ENCODE measurements around the gene SENP5.

DNA sequence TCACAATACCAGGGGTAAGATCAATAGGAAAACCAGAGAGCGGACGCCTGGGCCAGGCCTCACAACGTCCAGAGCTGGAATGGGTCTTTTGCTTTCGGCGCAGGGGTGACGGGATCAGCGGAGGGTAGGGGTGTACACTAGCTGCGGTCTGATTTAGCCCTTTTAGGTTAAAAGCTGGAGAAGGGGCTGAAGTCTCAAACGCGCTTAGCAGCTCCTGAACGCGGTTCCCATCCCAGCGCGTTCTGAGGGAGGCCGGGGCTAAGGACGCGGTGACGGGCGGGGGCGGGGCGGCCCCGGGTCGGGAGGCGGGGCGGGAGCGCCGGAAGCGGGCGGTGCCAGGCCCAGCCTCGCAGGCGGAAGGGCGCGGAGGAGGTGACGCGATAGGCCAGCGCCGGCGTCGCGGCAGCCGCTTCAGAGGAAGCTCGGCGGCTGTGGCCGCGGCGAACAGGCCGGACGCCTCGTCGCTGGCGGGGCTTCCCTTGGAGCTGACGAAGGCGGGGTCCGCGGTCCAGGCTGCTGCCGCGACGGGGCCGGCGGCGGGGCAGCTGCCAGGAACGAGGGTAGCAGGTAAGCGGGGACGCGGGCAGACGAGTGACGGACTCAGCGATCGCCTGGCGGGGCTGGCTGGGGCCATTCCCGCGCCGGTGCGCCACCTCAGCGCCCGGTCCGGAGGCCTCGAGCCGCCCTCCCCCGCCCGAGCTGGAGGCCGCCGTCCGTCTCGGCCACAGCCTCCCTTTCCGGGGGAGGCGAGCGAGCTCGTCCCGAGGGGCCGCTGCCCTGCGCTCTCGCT lies at the start of gene SENP5:
- peak; percentile 85 for TF ChIP-seq POLR2A (IDR thresholded peaks at IDR 0.05)
- TF ChIP-seq, protein P1, sequence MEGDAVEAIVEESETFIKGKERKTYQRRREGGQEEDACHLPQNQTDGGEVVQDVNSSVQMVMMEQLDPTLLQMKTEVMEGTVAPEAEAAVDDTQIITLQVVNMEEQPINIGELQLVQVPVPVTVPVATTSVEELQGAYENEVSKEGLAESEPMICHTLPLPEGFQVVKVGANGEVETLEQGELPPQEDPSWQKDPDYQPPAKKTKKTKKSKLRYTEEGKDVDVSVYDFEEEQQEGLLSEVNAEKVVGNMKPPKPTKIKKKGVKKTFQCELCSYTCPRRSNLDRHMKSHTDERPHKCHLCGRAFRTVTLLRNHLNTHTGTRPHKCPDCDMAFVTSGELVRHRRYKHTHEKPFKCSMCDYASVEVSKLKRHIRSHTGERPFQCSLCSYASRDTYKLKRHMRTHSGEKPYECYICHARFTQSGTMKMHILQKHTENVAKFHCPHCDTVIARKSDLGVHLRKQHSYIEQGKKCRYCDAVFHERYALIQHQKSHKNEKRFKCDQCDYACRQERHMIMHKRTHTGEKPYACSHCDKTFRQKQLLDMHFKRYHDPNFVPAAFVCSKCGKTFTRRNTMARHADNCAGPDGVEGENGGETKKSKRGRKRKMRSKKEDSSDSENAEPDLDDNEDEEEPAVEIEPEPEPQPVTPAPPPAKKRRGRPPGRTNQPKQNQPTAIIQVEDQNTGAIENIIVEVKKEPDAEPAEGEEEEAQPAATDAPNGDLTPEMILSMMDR (IDR thresholded peaks at IDR 0.05), result peak in 2 of 4 experiments; percentile 4 to 16

Measured in prostate gland (tissue), 2 donors.